SU-DHL-6 (cell line): ENCODE results near the gene AQP1.

Experiments
- EZH2phosphoT487 ChIP-seq: fragments of 200-600 bp; sonication (generic), shearing (Covaris generic); conservative IDR thresholded peaks from 2 replicates; pipeline ENCODE4 v1.6.1; 2018; ENCODE audit warnings: mild to moderate bottlenecking, antibody characterized with exemption, low read length, moderate library complexity, mixed read lengths
- TF ChIP-seq, protein P1 (sequence below): fragments of 200-600 bp; sonication (generic); IDR thresholded peaks from one replicate; pipeline ENCODE4 v1.5.1; 2017; ENCODE audit warnings: antibody characterized with exemption, mild to moderate bottlenecking, low read length, moderate library complexity; ENCODE audit not compliant: insufficient read depth, poor library complexity, severe bottlenecking

GRCh38 chr7:30941582-30942323, 30.1 kb downstream of the AQP1 start:
- TF ChIP-seq, protein P1, sequence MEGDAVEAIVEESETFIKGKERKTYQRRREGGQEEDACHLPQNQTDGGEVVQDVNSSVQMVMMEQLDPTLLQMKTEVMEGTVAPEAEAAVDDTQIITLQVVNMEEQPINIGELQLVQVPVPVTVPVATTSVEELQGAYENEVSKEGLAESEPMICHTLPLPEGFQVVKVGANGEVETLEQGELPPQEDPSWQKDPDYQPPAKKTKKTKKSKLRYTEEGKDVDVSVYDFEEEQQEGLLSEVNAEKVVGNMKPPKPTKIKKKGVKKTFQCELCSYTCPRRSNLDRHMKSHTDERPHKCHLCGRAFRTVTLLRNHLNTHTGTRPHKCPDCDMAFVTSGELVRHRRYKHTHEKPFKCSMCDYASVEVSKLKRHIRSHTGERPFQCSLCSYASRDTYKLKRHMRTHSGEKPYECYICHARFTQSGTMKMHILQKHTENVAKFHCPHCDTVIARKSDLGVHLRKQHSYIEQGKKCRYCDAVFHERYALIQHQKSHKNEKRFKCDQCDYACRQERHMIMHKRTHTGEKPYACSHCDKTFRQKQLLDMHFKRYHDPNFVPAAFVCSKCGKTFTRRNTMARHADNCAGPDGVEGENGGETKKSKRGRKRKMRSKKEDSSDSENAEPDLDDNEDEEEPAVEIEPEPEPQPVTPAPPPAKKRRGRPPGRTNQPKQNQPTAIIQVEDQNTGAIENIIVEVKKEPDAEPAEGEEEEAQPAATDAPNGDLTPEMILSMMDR: no peak
- no peak for TF ChIP-seq EZH2phosphoT487
